Vagina (tissue), 2 donors: ENCODE results near the gene SHD. TPM values are rescaled to one million over a fixed set of nuclear protein-coding genes. Genes with fewer than 3 reads are reported as not detected.
A peak's percentile ranks its signal among the peaks of the same experiment; 100 is the strongest.

Experiments used
- DNase-seq, 2 donors: peaks; one replicate each; pipeline ENCODE4 v3.0.0-alpha.2; 2017; ENCODE audit errors: extremely low spot score in 2 of 2
- H3K27ac ChIP-seq: fragments of 200-600 bp; sonication (generic); one replicate; pipeline ENCODE4 v1.5.1; 2019
- H3K27me3 ChIP-seq: fragments of 200-600 bp; sonication (generic); one replicate; pipeline ENCODE4 v1.5.1; 2019
- H3K36me3 ChIP-seq, 2 donors: fragments of 200-600 bp; sonication (generic); one replicate each; pipeline ENCODE4 v1.5.1; 2017 to 2019
- H3K4me1 ChIP-seq: fragments of 200-600 bp; sonication (generic); one replicate; pipeline ENCODE4 v1.5.1; 2019
- H3K4me3 ChIP-seq, 2 donors: fragments of 200-600 bp; sonication (generic); 1 replicate in 1 of 2; 2 replicates in 1 of 2; pipeline ENCODE4 v1.5.1; 2016 to 2019
- H3K9me3 ChIP-seq: fragments of 200-600 bp; sonication (generic); one replicate; pipeline ENCODE4 v1.5.1; 2019
- POLR2A ChIP-seq, 2 donors: fragments of 450-650 bp; IDR thresholded peaks; one replicate each; pipeline ENCODE4 v1.6.1; 2017; ENCODE audit warnings: antibody characterized with exemption in 2 of 2, mild to moderate bottlenecking in 2 of 2, moderate library complexity in 2 of 2
- POLR2AphosphoS5 ChIP-seq, 2 donors: sonication (generic); formaldehyde crosslinking; IDR thresholded peaks; one replicate each; pipeline ENCODE4 v1.9.0; 2017; ENCODE audit warnings: antibody characterized with exemption in 2 of 2, mild to moderate bottlenecking in 2 of 2, low read depth in 1 of 2; ENCODE audit not compliant: insufficient read depth in 1 of 2
- intact Hi-C: fragments of 100-400 bp; cut with DNase I; formaldehyde crosslinking; loops from one replicate; pipeline ENCODE4 v1.15.1; 2023
- total RNA-seq: library from RNA; depleted of rRNA; stranded (reverse); fragments of >200 nt; gene quantifications from one replicate; pipeline ENCODE4 v1.2.3, GENCODE V29; 2016
- TF ChIP-seq, protein P1 (sequence below), 3 experiments: fragments of 450-650 bp in 2 of 3; fragments of 200-600 bp in 1 of 3; sonication (generic) in 1 of 3; IDR thresholded peaks; one replicate each; pipeline ENCODE4 v1.5.1; 2017 to 2019; ENCODE audit warnings: antibody characterized with exemption in 3 of 3, mild to moderate bottlenecking in 2 of 3, moderate library complexity in 2 of 3

The SHD gene
- total RNA-seq, 1 donor from 2014 or later, result not detected

DNA sequence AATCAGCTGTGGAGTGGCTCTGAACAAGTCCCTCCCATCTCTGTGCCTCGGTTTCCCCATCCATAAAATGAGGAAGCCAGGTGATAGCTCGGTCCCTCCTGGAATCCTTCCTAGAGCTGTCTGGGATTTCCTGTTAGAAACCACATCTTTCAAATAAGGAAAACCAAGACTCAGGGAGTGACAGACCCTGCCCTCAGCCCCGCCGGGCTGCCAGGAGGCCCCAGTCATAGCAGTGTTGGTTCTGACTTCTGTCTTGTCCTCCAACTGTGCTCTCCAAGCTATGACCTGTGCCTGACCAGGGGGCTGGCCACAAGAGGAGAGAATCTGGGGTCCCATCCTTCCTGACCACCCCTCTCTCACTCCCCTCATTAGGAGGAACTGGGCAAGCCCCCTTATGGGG, 1.1 kb upstream of the SHD start:
- no peaks in the 10 kb centered on the region for H3K36me3 ChIP-seq
- no peak for DNase-seq
- intact Hi-C loops, result loop anchor here (10.0 kb wide), 1 partner anchor 117 kb away; no protein-coding TSS in a partner anchor
- H3K27ac ChIP-seq, result no peak overlapping the region
- H3K4me3 ChIP-seq, result no peak overlapping the region
- TF ChIP-seq POLR2AphosphoS5 (IDR thresholded peaks at IDR 0.05; ENCODE audit: insufficient read depth in 1 of 2, low read depth in 1 of 2) (no peak), POLR2A (IDR thresholded peaks at IDR 0.05) (no peak)
- TF ChIP-seq, protein P1, sequence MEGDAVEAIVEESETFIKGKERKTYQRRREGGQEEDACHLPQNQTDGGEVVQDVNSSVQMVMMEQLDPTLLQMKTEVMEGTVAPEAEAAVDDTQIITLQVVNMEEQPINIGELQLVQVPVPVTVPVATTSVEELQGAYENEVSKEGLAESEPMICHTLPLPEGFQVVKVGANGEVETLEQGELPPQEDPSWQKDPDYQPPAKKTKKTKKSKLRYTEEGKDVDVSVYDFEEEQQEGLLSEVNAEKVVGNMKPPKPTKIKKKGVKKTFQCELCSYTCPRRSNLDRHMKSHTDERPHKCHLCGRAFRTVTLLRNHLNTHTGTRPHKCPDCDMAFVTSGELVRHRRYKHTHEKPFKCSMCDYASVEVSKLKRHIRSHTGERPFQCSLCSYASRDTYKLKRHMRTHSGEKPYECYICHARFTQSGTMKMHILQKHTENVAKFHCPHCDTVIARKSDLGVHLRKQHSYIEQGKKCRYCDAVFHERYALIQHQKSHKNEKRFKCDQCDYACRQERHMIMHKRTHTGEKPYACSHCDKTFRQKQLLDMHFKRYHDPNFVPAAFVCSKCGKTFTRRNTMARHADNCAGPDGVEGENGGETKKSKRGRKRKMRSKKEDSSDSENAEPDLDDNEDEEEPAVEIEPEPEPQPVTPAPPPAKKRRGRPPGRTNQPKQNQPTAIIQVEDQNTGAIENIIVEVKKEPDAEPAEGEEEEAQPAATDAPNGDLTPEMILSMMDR (IDR thresholded peaks at IDR 0.05), result no peak
- peaks cover 19% of the 10 kb centered on the region for H3K4me1 ChIP-seq
- H3K9me3 ChIP-seq, result no peaks in the 10 kb centered on the region
- H3K27me3 ChIP-seq, result peaks cover 12% of the 10 kb centered on the region

DNA sequence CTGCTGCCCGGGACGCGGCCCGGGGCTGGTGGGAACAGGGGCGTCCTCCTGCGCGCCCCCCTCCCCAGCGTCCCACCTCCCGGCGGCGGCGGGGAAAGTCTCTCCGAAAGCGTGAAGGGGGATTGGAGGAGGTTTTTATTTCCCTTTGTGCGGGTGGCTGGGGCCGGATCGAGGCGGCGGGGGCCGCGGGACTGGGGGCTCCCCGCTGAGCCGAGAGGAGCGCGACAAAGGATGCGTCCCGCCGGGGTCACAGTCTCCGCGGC, 132 bp downstream of the SHD start:
- Histone ChIP-seq H3K27me3 (peaks cover 12% of the 10 kb centered on the region), H3K4me3 (peak overlapping the region; percentile 18 to 22), H3K9me3 (no peaks in the 10 kb centered on the region), H3K36me3 (no peaks in the 10 kb centered on the region), H3K27ac (no peak overlapping the region), H3K4me1 (peaks cover 19% of the 10 kb centered on the region)
- no peak for TF ChIP-seq POLR2A (IDR thresholded peaks at IDR 0.05)
- TF ChIP-seq, protein P1 (IDR thresholded peaks at IDR 0.05), result no peak
- no peak for DNase-seq
- intact Hi-C loops, result loop anchor here (10.0 kb wide), 1 partner anchor 116 kb away; no protein-coding TSS in a partner anchor

DNA sequence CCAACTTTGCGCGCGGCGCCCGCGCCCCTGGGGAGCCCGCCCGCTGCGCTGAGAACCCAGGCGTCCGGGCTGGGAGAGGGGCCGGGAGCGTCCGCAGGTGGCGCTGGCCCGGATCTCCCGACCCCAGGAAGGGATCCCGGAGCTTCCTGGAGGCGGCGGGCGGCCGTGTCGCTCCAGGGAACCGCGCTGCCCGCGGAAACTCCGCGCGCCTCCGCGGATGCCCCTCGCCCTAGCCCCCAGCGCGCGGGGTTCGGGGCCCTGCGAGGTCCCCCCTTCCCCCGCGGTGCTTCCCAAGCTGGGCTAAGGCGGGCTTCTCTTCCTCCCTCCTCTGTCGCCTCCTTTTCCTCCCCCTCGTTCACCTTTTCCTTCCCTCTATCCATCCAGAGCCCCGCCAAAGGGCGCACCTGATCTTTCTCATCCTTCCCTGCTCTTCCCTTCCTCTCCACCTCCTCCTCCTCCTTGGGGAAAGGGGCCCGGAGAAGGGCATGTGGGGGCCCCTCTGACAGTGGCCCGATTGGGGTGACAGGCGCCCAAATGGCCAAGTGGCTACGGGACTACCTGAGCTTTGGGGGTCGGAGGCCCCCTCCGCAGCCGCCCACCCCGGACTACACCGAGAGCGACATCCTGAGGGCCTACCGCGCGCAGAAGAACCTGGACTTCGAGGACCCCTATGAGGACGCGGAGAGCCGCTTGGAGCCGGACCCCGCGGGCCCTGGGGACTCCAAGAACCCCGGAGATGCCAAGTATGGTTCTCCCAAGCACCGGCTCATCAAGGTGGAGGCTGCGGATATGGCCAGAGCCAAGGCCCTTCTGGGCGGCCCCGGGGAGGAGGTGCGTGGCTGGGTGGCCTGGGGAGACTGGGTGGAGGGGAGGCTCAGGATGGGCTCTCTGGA, 710 bp downstream of the SHD start:
- DNase-seq, result no peak
- Histone ChIP-seq H3K9me3 (no peaks in the 10 kb centered on the region), H3K4me1 (peaks cover 19% of the 10 kb centered on the region), H3K27me3 (peaks cover 12% of the 10 kb centered on the region), H3K36me3 (no peaks in the 10 kb centered on the region), H3K4me3 (peak overlapping the region; percentile 18 to 22), H3K27ac (no peak overlapping the region)
- intact Hi-C loops, result loop anchor here (10.0 kb wide), 1 partner anchor 115 kb away; no protein-coding TSS in a partner anchor
- TF ChIP-seq POLR2A (IDR thresholded peaks at IDR 0.05) (no peak), POLR2AphosphoS5 (IDR thresholded peaks at IDR 0.05; ENCODE audit: insufficient read depth in 1 of 2, low read depth in 1 of 2) (no peak)
- TF ChIP-seq, protein P1 (IDR thresholded peaks at IDR 0.05), result no peak

DNA sequence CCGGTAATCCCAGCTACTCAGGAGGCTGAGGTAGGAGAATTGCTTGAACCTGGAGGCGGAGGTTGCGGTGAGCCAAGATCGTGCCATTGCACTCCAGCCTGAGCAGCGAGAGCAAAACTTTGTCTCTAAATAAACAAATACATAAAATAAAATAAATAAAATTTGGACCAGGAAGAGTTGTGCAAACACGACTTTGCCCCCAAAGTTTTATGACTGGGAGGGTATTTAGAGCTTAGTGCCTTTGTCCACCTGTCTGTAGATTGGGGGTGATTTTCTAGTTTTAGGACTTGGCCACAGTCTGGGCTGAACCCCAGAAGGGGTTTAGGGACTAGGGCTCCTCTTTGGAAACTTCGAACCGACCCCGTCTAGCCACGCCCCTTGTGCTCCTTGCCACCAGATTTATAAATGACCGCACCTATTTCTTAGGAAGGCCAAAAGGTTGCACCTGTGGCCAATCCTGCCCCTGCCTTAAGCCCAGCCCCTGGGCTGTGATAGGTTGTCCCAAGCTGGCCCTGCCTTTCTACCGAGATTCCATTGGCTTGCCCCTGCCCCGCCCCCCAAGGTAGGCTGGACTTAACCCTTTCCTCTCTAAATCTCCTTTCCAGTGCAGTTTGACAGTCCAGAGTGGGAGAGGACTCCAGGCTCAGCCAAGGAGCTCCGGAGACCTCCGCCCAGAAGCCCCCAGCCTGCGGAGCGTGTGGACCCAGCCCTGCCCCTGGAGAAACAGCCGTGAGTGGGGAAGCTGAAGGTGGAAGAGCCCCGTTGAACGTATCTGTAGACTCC, 5.3 kb downstream of the SHD start:
- intact Hi-C loops, result no loop called here
- Histone ChIP-seq H3K9me3 (no peaks in the 10 kb centered on the region), H3K27ac (no peak overlapping the region), H3K4me3 (no peak overlapping the region), H3K36me3 (no peaks in the 10 kb centered on the region), H3K27me3 (peaks cover 7% of the 10 kb centered on the region), H3K4me1 (peaks cover 10% of the 10 kb centered on the region)
- no peak for TF ChIP-seq POLR2A (IDR thresholded peaks at IDR 0.05)
- no peak for TF ChIP-seq POLR2AphosphoS5 (IDR thresholded peaks at IDR 0.05; ENCODE audit: insufficient read depth in 1 of 2, low read depth in 1 of 2)
- TF ChIP-seq, protein P1 (IDR thresholded peaks at IDR 0.05), result no peak
- DNase-seq, result no peak
